Prostate gland (tissue), 2 donors: ENCODE results near the gene CD46.

Experiments
- POLR2A ChIP-seq: fragments of 450-650 bp; IDR thresholded peaks from one replicate; pipeline ENCODE4 v1.6.1; 2016; ENCODE audit warnings: antibody characterized with exemption, mild to moderate bottlenecking
- POLR2AphosphoS5 ChIP-seq: sonication (generic); formaldehyde crosslinking; IDR thresholded peaks from one replicate; pipeline ENCODE4 v1.6.1; 2017; ENCODE audit warnings: antibody characterized with exemption
- TF ChIP-seq, protein P1 (sequence below), 4 experiments: fragments of 200-600 bp in 2 of 4; fragments of 450-650 bp in 2 of 4; sonication (generic) in 2 of 4; IDR thresholded peaks; 1 replicate in 3 of 4; 2 replicates in 1 of 4; pipeline ENCODE4 v1.5.1; 2016 to 2019; ENCODE audit warnings: antibody characterized with exemption in 4 of 4, mild to moderate bottlenecking in 2 of 4, moderate library complexity in 2 of 4

DNA sequence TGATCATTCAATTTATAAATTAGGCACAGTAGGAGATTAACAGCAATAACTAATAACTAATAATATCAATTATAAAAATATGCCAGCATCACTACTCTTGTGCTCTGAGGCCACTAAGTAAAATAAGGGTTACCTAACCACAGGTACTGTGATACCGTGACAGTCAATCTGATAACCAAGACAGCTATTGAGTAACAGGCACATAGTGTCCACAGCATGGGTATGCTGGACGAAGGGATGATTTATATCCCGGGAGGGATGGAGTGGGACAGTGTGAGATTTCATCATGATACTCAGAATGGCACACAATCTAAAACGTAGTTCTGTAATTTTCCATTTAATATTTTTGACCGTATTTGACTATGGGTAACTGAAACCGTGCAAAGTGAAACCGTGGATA is 39.4 kb downstream of the CD46 start:
- TF ChIP-seq, protein P1, sequence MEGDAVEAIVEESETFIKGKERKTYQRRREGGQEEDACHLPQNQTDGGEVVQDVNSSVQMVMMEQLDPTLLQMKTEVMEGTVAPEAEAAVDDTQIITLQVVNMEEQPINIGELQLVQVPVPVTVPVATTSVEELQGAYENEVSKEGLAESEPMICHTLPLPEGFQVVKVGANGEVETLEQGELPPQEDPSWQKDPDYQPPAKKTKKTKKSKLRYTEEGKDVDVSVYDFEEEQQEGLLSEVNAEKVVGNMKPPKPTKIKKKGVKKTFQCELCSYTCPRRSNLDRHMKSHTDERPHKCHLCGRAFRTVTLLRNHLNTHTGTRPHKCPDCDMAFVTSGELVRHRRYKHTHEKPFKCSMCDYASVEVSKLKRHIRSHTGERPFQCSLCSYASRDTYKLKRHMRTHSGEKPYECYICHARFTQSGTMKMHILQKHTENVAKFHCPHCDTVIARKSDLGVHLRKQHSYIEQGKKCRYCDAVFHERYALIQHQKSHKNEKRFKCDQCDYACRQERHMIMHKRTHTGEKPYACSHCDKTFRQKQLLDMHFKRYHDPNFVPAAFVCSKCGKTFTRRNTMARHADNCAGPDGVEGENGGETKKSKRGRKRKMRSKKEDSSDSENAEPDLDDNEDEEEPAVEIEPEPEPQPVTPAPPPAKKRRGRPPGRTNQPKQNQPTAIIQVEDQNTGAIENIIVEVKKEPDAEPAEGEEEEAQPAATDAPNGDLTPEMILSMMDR (IDR thresholded peaks at IDR 0.05): no peak
- TF ChIP-seq POLR2A (no peak), POLR2AphosphoS5 (peak; percentile 75)
